Epithelial cell of alveolus of lung (primary cell): ENCODE data around the gene GTF3C1. TPM values are rescaled to one million over a fixed set of nuclear protein-coding genes. Genes with fewer than 3 reads are reported as not detected.

Source experiments
- total RNA-seq: library from RNA; depleted of rRNA; stranded (reverse); fragments of >200 nt; gene quantifications from 2 replicates; pipeline ENCODE4 v1.2.1, GENCODE V29; 2015

GTF3C1 gene, protein sequence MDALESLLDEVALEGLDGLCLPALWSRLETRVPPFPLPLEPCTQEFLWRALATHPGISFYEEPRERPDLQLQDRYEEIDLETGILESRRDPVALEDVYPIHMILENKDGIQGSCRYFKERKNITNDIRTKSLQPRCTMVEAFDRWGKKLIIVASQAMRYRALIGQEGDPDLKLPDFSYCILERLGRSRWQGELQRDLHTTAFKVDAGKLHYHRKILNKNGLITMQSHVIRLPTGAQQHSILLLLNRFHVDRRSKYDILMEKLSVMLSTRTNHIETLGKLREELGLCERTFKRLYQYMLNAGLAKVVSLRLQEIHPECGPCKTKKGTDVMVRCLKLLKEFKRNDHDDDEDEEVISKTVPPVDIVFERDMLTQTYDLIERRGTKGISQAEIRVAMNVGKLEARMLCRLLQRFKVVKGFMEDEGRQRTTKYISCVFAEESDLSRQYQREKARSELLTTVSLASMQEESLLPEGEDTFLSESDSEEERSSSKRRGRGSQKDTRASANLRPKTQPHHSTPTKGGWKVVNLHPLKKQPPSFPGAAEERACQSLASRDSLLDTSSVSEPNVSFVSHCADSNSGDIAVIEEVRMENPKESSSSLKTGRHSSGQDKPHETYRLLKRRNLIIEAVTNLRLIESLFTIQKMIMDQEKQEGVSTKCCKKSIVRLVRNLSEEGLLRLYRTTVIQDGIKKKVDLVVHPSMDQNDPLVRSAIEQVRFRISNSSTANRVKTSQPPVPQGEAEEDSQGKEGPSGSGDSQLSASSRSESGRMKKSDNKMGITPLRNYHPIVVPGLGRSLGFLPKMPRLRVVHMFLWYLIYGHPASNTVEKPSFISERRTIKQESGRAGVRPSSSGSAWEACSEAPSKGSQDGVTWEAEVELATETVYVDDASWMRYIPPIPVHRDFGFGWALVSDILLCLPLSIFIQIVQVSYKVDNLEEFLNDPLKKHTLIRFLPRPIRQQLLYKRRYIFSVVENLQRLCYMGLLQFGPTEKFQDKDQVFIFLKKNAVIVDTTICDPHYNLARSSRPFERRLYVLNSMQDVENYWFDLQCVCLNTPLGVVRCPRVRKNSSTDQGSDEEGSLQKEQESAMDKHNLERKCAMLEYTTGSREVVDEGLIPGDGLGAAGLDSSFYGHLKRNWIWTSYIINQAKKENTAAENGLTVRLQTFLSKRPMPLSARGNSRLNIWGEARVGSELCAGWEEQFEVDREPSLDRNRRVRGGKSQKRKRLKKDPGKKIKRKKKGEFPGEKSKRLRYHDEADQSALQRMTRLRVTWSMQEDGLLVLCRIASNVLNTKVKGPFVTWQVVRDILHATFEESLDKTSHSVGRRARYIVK (N-terminal part only)
- total RNA-seq: 70.7 and 92.9 TPM in 2 replicates

DNA sequence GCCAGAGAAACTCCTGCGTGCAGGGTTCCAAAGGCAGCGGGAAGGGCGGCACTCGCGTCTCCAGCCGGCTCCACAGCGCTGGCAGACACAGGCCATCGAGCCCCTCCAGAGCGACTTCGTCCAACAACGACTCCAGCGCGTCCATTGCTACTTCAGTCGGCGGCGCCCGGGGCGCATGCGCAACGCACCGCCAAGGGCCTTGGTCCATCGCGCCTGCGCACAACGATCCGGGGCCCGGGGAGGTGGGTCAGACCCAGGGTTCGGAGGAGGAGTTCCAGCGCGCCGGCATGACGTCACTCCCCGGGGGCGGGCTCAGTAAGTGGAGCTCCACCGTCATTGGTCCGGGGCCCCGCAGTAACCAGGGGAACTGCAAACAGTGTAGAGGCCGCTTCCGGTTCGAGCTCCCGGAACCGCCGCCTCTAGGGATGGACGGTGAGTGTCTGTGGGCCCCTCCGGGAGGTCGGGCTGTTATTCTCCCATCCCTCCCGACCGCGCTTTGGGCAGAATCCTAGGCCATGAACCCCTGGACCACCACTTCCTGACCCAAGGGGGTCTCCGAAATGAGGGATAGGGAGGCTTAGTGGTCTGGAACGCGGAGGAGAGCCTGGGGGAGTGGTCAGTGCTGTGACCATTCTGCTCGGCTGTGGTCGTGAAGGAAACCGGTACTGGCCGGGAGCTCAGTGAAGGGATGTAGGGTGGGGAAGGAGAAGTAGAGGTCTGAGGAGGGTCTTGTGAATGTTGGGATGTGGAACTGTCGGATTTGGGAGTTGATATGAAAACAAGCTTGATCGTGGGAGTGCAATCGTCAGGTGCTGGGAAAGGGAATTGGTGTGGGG is at the start of gene GTF3C1, which contains the start of gene KATNIP:
Gene GTF3C1 (minus strand): TSS at position 168 of the 836 bp plus-strand sequence. CDS start 23 bp downstream, at position 145.
Gene KATNIP (plus strand): TSS at position 399 of the 836 bp plus-strand sequence. CDS start 27 bp downstream, at position 426.

Other genes with a start within 250 kb of the GTF3C1 start
- gene IL4R, start 235.9 kb downstream of the GTF3C1 start, total RNA-seq: 55.4 and 56.1 TPM in 2 replicates
- 4.3 and 14.4 TPM in 2 replicates for gene IL21R, start 147.7 kb downstream of the GTF3C1 start, total RNA-seq
- gene KATNIP, start 231 bp upstream of the GTF3C1 start, total RNA-seq: 5.3 and 8.5 TPM in 2 replicates